Mesangial cell (primary cell): Measurements from ENCODE around the gene WHRN. TPM values are rescaled to one million over a fixed set of nuclear protein-coding genes. Genes with fewer than 3 reads are reported as not detected.

Source experiments
- total RNA-seq: library from RNA; depleted of rRNA; stranded (reverse); fragments of >200 nt; gene quantifications from 2 replicates; pipeline ENCODE4 v1.2.3, GENCODE V29; 2015

Gene WHRN
- total RNA-seq = 2.8 and 8.7 TPM in 2 replicates

GRCh38 chr9:114505187-114506081 lies at the start of gene WHRN:
Gene WHRN (minus strand): TSS chr9:114505473. CDS start chr9:114504801, 672 bp downstream.

GRCh38 chr9:114387680-114388356 lies 117.5 kb downstream of the WHRN start, which contains the start of gene AKNA:
Gene AKNA (minus strand): TSS chr9:114387982. CDS start chr9:114381333, 6,649 bp downstream.

Other genes starting within 250 kb of the WHRN start
- not detected in 2 replicates for gene ORM1, start 182.4 kb downstream of the WHRN start, total RNA-seq
- not detected in 2 replicates for gene ORM2, start 175.6 kb downstream of the WHRN start, total RNA-seq
- gene AKNA, start 117.5 kb downstream of the WHRN start, total RNA-seq = 16.9 and 27.3 TPM in 2 replicates
- 84.6 and 108 TPM in 2 replicates for gene ATP6V1G1, start 82.3 kb upstream of the WHRN start, total RNA-seq
- gene TMEM268, start 105.8 kb upstream of the WHRN start, total RNA-seq = 6.8 and 9.3 TPM in 2 replicates
- not detected in 2 replicates for gene TEX53, start 152.3 kb upstream of the WHRN start, total RNA-seq
- gene TEX48, start 176.7 kb upstream of the WHRN start, total RNA-seq = not detected in 2 replicates